HG02763 (cell line): Measurements from ENCODE around the gene OR2S2.

Experiments used
- ATAC-seq: cut with Tn5 transposase; IDR thresholded peaks from one replicate; pipeline ENCODE4 v1.9.1; 2021; ENCODE audit warnings: mild to moderate bottlenecking, moderate library complexity; ENCODE audit not compliant: unreplicated experiment

Gene OR2S2

DNA sequence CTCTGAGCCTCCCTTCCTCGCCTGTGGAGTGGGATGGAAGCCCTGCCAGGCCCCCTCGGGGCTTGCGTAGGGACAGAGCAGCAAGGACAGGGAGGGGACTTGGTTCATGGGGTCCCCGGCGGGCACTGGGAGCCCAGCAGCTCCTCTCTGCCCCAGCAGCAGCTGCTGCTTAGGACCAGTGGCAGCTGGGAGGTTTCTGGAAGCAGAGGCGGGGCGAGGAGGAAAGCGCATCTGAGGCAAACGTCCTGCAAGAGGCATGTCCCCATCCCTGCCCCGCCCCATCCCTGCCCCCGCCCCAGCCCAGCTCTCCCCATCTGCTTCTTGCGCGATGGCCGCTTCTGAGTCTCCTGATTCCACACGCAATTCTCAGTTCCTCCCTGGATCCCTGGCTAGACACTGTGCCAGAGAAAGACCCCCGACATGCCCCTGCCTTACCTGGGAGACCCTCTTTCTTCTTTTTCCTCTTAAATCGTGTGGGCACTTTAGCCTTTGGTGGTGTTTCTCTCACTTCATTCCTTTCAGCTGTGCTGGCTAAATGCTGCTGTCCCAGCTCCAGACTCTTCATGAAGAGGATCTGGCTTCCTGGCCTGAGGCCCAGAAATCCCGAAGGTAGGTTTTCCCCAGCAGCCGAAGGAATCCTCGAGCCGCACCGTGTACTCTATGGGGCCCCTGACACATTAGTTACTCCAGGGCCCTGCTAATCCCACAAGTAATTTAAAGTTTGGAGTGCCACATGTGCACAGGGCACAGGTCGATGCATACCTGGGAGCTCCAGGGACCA lies 4.4 kb upstream of the OR2S2 start:
- ATAC-seq = no peak

DNA sequence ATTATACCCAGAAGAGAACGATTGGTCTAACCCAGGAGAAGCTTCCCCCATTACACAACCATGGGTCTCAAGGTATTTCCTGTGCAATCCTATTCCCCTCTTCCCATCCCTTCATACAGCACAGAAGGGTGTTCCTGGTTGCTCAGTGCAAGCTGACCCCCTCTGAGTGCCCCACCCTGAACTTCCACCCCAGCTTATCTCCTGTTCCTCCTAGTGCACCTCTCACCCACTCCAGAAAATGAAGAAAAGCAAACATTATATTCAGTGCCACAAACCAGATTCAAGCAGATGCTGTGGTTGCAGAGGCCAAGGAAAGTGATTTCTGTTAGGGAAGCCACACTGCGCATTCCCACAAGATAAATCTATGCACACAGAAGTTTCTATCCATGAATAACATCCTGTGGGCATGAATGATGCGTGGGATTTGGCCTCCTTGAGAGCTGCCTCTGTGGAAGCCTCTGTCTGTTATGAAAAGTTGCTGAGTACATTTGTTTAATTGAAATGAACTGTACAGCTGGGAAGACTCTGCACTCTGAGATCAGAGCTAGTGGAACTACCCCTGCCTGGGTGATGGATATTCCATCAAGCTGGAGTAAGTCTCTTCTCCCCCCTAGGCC lies 2.2 kb upstream of the OR2S2 start:
- no peak for ATAC-seq

DNA sequence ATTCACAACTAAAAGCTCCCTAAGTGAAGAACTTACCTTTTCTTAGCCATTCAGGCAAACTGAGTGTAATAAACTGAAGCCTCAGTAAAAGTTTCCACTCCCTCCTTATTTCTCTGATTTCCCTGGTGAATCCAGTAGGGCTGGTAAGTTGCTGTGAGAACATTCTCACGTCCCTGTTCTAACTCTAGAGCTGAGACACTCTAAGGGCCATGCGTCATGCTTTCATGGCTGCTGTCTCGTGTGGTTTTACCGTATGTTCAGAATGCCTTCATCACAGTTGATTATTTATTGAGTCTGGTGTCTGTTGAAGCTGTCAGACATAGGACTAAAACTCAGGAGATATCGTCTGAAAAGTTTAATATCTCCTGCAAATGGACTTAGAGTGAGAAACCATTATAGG lies 1.3 kb downstream of the OR2S2 start:
- ATAC-seq = no peak

DNA sequence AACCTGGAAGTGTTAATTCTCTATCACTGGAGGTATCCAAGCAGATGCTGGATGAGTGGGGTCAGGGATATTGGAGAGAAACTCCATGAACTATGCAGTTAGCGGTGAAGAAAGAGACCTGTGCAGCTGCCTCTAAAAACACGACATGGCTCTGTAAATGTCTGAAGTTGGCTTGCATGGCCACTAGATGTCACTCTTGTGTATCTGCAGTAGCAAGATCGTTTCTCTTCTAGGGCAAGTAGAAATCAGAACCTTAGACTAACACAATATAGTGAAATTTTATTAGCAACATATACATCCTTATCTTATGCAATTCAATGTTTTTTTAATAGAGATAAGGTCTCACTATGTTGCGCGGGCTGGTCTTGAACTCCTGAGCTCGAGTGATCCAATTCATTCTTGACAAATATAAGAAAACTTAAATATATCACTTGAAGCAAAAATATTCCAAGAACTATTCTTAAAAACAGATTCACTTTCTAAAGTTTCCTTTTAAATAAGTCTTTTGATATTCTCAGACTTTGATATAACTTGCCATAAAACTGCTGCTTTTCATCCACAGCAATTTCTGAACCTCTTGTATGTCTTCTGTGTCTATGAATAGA lies 2.9 kb downstream of the OR2S2 start:
- ATAC-seq = no peak

DNA sequence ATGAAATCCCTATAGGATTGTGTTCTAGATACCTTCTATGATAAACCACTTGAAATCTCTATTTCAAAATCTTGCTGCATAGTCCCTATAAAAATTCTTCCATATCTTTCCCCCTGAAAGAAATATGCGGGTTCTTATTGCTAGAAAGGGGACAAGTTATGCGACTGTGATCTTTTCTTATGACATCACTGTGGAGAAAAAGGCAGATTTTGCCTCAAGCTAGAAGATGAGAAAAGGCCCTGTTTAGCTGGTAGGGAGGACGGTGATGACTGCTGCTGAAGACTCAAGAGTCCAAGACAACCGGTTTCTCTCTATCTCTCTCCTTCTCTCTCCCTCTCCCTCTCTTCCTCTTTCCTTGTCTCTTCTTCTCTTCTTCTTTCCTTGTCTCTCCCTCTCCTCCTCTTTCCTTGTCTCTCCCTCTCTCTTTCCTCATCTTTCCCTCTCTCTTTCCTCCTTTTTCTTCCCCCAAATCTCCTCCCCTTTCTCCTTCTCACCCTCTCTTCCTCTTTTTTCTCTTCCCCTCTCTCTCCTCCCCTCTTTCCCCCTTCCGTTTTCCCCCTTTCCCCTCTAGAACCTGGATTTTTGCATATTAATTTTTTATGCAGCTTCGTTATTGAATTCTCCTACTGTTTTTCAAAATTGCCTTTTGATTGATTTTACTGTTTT lies 5.3 kb downstream of the OR2S2 start:
- no peak for ATAC-seq

DNA sequence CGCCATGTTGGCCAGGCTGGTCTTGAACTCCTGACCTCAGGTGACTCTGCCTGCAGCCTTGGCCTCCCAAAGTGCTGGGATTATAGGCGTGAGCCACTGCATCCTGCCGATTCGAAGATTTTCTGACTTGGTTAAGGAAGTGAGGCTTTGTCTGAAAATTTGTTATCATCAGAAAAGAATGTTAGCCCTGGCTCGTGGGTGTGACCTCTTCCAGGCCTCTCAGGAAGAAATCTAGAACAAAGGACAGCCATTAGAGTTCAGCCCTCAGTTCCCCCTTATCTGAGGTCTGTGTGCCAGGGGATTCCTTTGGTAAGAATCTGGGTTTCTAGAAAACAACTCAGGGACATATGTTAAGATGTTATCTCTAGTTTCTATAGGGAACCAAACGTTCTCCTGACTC lies 6.2 kb downstream of the OR2S2 start:
- ATAC-seq = no peak

DNA sequence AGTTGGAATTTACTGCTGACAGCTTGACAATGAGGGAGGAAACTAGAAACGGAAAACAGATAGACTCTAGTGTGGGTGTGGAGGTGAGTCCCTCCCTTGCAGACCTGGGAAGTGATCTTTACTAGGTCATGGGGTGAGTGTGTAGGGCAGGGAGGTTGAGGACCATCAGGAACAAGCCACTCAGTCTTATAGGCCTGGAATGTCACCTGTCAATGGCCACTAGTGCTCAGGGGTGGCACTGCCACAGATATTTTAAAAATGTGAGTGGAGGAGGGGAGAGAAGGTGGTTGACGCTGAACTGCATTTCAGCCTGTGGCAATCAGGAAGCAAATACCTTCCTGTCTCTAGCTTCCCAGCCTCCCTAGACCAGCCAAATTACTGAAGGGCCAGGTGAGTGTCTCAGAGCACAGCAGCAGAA lies 9.0 kb downstream of the OR2S2 start:
- no peak for ATAC-seq

DNA sequence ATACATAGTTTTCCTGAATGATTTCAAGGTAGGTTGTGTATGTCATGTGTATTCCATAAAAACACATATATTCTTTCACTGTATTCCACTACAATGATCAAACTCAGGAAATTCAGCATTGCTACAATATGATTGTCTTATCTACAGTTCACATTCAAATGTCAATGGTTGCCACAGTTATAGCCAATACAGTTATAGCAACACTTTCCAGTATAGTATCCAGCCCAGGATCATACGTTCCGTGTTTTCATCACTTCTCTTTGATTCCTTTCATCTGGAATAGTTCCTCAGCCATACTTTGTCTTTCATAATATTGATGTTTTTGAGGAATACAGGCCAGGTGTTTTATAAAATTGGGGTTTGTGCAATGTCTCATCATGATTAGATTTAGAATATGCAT lies 9.5 kb downstream of the OR2S2 start:
- no peak for ATAC-seq

DNA sequence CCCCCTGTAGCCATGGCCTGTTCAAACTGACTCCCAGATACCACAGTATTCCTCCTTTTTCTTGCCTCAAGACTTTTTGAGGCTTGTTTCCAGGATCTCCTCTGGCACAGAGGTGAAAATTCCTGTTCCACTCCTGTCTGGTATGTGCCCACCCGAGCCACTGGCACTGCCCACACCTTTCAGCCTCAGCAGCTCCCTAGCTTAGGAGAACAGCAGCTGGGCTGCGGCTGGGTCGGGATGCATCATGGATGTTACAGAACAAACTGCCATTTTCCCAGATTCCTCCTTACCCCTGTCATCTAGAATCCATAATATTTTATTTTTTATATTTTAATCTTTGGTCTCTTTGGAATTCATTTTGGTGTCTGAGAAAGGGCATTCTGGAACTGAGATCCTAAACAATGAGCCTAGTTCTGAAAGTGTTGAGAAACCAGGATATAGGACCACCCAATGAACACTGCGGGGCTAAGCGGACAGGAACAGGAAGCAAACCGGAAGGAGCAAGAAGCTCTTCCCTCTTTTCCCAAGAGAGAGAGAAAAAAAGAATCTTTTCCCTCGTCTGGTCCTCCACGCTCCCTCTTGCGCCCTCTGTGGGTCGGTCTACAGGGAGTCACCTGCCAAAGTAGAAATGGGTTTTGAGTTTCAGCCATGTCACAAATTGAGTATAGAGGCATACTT lies 12.5 kb downstream of the OR2S2 start:
- ATAC-seq = no peak

DNA sequence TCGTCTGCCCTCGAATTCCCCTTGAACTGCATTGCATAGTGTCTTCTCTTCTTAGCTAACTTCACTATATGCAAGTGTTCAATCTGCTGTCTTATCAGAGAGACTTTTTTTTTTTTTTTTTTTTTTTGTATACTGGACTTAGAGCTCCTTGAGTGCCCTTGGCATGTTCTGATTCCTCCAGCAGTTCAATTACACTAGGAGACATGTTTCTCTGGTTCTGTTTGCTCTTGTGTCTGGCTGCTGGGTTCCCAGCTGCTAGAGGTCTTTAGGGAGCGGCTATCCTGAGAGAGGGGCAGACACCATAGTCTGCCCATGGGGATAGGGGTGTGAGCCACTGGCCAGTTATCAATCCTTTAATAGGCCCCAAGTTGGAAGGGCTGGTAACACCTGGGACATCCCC lies 13.1 kb downstream of the OR2S2 start:
- no peak for ATAC-seq

DNA sequence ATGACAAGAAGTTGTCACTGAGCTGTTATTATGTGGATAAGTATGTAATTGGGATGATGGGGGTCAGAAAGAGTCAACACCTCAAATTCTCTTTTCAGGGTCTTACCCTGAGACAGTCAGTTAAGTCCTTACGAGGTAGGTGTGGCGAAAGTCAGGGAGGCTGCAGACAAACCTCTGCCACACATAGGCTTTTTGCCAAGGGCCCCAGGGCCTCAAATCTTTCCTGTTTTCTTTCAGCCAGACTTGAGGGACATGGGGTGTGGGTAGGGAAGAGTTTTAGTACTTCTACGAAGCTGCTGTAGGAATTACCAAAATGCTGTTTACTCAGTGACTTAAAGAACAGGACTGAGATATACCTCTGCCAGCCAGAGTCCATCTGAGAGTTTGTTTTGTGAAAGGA lies 13.8 kb downstream of the OR2S2 start:
- no peak for ATAC-seq

DNA sequence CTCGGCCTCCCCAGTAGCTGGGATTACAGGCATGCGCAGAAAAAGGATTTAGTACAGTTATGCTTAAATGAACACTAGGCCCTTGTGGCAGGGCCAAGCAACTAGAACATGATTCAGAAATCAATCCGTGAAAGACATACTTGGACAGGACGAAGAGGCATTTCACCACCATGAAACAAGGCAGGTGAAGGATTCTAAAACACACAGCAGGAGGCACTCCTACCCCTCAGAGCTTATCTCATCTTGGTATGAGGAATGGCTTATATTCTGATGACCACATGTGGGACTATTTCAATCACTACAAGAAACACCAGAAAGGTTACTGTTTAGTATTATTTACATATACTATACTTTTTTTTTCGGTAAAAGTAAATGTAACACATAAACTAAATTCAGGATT lies 15.7 kb downstream of the OR2S2 start:
- ATAC-seq = no peak

DNA sequence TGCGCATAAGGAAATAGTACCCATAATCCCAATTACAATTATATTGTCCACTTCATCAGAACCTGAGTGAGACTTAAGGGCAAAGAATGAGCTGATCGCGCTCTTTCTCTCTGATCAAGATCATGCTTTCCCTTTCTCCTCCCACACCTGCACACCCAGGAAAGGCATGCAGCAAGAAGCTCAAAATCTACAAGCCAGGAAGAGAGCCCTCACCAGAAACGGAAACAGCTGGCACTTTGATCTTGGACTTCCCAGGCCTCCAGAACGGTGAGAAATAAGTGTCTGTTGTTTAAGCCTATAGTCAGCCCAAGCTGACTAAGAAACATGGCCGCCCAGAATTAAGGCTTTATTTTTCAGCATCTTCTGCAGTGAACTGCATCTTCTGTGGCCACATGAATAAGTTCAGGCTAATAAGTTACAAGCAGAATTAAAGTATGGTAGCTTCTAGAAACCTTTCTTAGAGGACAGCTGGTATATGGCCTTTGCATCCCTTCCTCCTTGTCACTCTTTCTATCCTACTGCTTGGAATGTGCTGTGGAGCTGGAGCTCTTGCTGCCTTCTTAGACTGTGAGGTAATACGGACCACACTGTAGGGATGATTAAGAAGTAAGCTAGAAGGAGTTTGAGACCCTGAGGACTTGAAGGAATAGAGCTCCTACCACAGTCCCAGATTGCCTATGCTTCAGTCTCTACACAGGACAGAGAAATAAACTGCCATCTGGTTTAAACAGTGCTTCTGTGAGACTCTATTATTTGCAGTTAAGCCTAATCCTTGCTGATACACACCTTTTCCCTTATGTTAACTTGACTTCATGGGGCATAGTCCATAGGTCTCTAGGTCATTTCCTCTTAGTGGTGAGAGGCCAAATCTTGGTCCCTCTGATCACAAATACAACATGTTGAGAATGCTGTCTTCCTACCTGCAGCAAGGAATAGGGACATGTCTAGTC lies 17.2 kb downstream of the OR2S2 start:
- ATAC-seq = no peak

DNA sequence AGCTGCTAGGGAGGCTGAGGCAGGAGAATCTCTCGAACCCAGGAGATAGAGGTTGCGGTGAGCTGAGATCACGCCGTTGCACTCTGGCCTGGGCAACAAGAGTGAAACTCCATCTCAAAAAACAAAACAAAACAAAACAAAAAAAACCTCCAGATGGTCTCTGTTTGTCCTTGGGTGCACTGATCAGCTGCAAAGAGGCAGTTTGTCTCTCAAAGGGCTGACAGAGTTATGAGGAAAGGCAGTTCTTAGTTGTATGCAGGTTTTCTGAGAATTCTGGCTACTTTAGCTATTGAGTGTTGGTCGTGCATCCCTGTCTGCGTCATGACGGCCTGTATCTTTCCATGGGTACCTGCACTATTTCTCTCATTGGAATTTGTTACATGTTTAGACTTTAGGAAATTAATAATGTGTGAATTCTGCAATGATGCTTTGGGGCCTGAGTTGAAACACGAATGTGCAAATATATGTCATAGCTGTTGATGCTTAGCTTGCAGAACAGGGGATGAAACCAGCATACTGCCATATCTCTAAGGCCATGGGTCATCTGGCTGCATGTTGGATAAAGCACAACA lies 18.2 kb downstream of the OR2S2 start:
- ATAC-seq = no peak

DNA sequence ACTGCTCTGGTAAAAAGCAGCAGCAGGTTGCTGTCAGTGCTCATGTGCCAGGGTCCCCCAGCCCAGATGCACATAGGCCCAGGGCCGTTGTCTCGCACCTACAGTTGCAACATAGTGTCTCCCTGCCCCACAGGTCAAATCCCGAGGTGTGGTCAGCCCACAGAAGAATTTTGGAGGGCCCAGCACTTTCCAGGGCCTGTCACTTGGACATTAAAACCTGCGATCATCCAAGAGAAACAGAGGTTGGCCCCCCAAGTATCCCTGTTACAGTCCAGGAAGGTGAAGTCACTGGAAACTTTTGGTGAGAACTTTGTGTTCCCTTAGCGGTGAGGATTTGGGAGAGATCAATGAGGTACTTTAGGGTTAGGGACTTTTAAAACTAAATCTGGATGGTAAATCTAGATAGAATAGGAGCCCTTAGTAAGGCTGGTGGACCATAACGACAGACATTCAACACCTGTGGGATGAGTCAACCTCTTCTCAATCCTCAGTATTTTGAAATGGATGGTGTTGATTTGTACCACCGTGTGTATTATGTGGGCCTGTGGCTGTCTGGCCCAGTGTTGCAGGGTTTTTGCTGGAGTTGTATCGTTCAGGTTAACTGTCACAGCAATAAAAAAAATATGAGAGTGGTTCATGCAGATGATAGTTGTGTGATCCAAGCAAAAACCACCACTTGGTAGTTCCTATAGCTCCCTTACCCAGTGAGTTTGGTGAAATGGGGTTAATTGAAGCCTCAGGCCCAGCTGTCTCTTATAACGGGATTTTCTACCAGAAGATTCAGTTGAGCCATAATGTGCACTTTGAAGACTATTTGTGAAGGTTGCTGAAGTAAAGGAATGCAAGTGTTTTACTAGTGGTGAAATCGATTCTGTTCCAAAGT lies 19.2 kb downstream of the OR2S2 start:
- ATAC-seq = no peak

DNA sequence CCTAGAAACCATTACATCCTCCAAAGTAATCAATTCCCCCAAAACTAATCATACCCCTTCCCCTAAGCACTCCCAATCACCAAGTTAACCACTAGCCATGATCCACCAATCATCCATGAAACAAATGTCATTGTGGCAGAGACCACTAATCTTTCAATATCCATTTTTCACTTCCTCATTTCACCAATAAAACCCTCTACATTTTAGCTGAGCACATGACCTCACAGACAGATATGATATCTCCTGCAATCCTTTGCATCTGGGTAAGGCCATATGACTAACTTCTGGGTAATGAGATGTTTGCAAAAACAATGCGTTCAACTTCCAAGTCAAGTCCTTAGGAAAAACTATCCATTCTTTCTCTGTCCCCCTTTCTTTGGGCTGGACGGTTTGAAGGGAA lies 20.7 kb downstream of the OR2S2 start:
- no peak for ATAC-seq

DNA sequence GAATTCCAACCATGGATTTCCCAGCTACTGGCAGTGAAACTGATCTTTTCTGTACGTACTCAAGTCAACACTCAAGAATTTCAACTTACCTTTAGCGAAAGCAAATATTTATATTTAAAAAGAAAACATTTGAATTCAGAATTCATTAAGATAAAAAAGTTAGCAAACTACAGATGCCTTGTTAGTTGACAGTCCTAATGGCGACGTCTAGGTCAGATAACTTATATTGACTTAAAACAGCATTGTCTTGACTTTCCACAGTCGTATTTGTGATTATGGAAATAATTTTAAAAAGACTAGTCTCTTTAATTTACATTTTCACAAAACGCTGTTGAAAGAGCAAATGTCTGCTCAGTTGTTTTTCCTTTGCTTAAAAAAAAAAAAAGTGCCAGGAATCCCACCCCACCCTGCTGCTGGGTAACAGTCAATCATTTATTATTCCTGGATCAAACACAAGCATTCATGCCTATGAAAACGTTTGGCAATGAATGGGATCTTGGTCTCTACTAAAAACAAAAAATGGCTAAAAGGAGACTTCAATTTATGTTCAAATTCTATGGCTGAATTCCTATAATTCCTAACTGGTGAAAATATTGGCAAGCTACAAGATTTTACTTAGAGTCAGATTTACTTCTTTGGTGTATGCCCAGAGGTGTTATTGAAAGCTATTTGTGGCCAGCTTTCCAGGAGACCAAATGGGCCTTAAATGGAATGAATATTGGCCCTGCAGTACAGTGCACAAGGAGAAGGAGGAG lies 22.0 kb downstream of the OR2S2 start:
- no peak for ATAC-seq

DNA sequence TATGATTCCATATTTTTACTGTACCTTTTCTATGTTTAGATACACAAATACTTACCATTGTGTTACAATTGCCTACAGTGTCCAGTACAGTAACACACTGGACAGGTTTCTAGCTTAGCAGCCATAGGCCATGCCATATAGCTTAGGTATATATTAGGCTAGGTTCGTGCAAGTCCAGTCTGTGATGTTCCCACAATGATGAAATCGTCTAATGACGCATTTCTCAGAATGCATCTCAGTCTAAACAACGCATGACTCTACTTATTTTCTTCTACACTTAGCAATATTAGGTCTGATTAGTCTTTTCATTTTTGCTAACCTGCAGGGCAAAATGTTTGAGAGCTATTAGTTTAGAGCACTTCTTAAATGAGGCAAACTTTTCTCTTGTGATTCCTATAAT lies 22.7 kb downstream of the OR2S2 start:
- no peak for ATAC-seq
